Measurements from ENCODE around the gene GCKR. TPM values are rescaled to one million over a fixed set of nuclear protein-coding genes. Genes with fewer than 3 reads are reported as not detected.

Gene GCKR
- total and polyA plus RNA-seq, 2 experiments from 2014 or later: 7.4 to 7.6 TPM

DNA sequence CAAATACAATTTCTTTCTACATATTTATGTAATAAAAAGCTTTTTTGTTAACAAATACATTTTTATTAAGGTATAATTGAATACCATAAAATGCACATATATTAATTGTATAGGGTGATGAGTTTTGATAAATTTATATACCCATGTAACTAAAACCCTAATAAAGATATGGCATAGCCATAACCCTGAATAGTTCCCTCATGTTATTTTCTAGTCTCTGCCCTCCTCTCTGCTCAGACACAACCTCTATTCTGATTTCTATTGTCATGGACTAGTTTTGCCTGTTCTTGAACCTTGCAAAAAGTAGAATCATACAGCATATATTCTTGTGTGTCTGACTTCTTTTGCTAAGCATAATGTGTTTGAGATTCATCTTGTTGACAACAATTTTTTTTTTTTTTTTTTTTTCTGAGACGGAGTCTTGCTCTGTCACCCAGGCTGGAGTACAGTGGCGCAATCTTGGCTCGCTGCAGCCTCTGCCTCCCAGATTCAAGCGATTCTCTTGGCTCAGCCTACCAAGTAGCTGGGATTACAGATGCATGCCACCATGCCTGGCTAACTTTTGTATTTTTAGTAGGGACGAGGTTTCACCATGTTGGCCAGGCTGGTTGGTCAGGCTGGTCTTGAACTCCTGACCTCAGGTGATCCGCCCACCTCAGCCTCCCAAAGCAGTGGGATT is 47.6 kb downstream of the GCKR start:
- 94% methylated on average over 6 of the region's 6 CpGs for WGBS (ENCODE audit: low lambda C conversion rate, missing lambda C conversion rate)
- Histone ChIP-seq H3K27me3 (no peaks in the 10 kb centered on the region), H4K20me1 (ENCODE audit: insufficient read depth, poor library complexity, severe bottlenecking) (no peaks in the 10 kb centered on the region), H3K9me2 (replicated peaks; ENCODE audit: insufficient read depth) (no peaks in the 10 kb centered on the region), H3K36me3 (replicated peaks; ENCODE audit: insufficient read depth, low read depth) (no peaks in the 10 kb centered on the region), H3K9me3 (ENCODE audit: low read depth) (no peaks in the 10 kb centered on the region), H3K4me3 (no peak overlapping the region), H3K4me2 (no peak overlapping the region), H2AFZ (no peak overlapping the region), H3K27ac (no peak overlapping the region), H3K4me1 (ENCODE audit: insufficient read depth) (no peaks in the 10 kb centered on the region), H3K79me2 (no peaks in the 10 kb centered on the region)
- no peak for DNase-seq (ENCODE audit: low spot score)
- TF ChIP-seq EZH2 (IDR thresholded peaks at IDR 0.05; ENCODE audit: borderline replicate concordance): no peak
- TF ChIP-seq EZH2phosphoT487 (IDR thresholded peaks at IDR 0.05; ENCODE audit: low read depth, severe bottlenecking, unreplicated experiment): no peak
- no peak for TF ChIP-seq CTCF (IDR thresholded peaks at IDR 0.05; ENCODE audit: poor library complexity)

DNA sequence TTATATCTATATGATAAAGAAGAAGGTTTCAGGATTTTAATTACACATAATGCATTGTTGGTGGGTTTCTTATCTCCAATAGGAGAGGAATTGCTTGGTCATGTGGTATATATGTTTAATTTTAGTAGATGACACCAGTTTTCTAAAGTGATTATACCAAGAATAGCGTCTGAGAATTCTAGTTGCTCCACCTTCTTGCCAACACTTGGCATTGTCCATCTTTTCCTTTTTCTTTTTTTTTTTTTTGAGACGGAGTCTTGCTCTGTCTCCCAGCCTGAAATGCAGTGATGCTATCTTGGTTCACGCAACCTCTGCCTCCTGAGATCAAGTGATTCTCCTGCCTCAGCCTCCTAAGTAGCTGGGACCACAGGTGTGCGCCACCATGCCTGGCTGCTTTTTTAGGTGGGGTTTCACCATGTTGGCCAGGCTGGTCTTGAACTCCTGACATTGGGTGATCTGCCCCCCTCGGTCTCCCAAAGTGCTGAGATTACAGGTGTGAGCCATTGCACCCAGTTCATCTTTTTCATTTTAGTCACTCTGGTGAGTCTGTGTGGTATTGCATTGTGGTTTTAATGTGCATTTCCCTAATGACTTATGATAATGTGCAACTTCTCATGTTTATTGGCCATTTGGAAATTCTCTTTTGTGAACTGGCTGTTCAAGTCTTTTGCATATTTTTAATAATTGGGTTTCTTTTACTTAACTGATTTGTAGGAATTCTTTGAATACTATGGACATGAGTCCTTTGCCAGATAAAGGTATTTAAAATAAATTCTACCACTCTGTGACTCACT is 48.9 kb downstream of the GCKR start:
- H3K4me3 ChIP-seq: no peak overlapping the region
- TF ChIP-seq EZH2 (IDR thresholded peaks at IDR 0.05; ENCODE audit: borderline replicate concordance) (no peak), EZH2phosphoT487 (IDR thresholded peaks at IDR 0.05; ENCODE audit: low read depth, severe bottlenecking, unreplicated experiment) (no peak), CTCF (IDR thresholded peaks at IDR 0.05; ENCODE audit: poor library complexity) (no peak)
- no peak overlapping the region for H3K4me2 ChIP-seq
- no peaks in the 10 kb centered on the region for H3K4me1 ChIP-seq (ENCODE audit: insufficient read depth)
- H3K9me3 ChIP-seq (ENCODE audit: low read depth): no peaks in the 10 kb centered on the region
- no peaks in the 10 kb centered on the region for H3K36me3 ChIP-seq (replicated peaks; ENCODE audit: insufficient read depth, low read depth)
- no peaks in the 10 kb centered on the region for H3K9me2 ChIP-seq (replicated peaks; ENCODE audit: insufficient read depth)
- 91% methylated on average over 5 of the region's 5 CpGs for WGBS (ENCODE audit: low lambda C conversion rate, missing lambda C conversion rate)
- no peaks in the 10 kb centered on the region for H4K20me1 ChIP-seq (ENCODE audit: insufficient read depth, poor library complexity, severe bottlenecking)
- no peak overlapping the region for H2AFZ ChIP-seq
- no peak for DNase-seq (ENCODE audit: low spot score)
- no peaks in the 10 kb centered on the region for H3K27me3 ChIP-seq
- no peak overlapping the region for H3K27ac ChIP-seq
- no peaks in the 10 kb centered on the region for H3K79me2 ChIP-seq

DNA sequence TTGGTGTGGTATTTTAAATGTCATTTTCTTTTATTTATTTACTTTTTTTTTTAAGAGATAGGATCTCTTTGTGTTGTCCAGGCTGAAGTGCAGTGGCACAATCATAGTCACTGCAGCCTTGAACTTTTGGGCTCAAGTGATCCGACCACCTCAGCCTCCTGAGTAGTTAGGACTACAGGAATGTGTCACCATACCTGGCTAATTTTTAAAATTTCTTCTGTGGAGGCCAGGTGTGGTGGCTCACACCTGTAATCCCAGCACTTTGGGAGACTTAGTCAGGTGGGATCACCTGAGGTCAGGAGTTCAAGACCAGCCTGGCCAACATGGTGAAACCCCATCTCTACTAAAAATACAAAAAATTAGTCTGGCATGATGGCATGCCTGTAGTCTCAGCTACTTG is 52.7 kb downstream of the GCKR start:
- WGBS (ENCODE audit: low lambda C conversion rate, missing lambda C conversion rate): 88% methylated on average over 1 of the region's 1 CpG
- no peaks in the 10 kb centered on the region for H3K9me3 ChIP-seq (ENCODE audit: low read depth)

More for the DNA sequence above, 52.7 kb downstream of the GCKR start:
- no peaks in the 10 kb centered on the region for H4K20me1 ChIP-seq (ENCODE audit: insufficient read depth, poor library complexity, severe bottlenecking)
- no peak for DNase-seq (ENCODE audit: low spot score)
- no peak overlapping the region for H3K27ac ChIP-seq
- H3K4me3 ChIP-seq: no peak overlapping the region
- H3K79me2 ChIP-seq: no peaks in the 10 kb centered on the region
- H3K27me3 ChIP-seq: peaks cover 15% of the 10 kb centered on the region
- TF ChIP-seq EZH2phosphoT487 (IDR thresholded peaks at IDR 0.05; ENCODE audit: low read depth, severe bottlenecking, unreplicated experiment) (no peak), EZH2 (IDR thresholded peaks at IDR 0.05; ENCODE audit: borderline replicate concordance) (no peak), CTCF (IDR thresholded peaks at IDR 0.05; ENCODE audit: poor library complexity) (no peak)
- no peaks in the 10 kb centered on the region for H3K4me1 ChIP-seq (ENCODE audit: insufficient read depth)
- no peaks in the 10 kb centered on the region for H3K36me3 ChIP-seq (replicated peaks; ENCODE audit: insufficient read depth, low read depth)
- H3K9me2 ChIP-seq (replicated peaks; ENCODE audit: insufficient read depth): no peaks in the 10 kb centered on the region
- no peak overlapping the region for H3K4me2 ChIP-seq
- no peak overlapping the region for H2AFZ ChIP-seq
